Measurements from ENCODE around the gene CHRM2.

Gene CHRM2

GRCh38 chr7:137038706-137039105 lies 170.3 kb downstream of the CHRM2 start:
- no peak for DNase-seq

- DNase-seq, result no peak
These were observed 172.3 kb downstream of the CHRM2 start for GRCh38 chr7:137040745-137041144.

GRCh38 chr7:137045573-137045972 lies 177.1 kb downstream of the CHRM2 start:
- no peak for DNase-seq

- no peak for DNase-seq
These were observed 201.0 kb downstream of the CHRM2 start for GRCh38 chr7:137069249-137069963.
